NCI-H2227 (cell line): Measurements from ENCODE around the gene BBS4.
"Not testable (repeated sequence)": the region's sequence is repeated elsewhere in the genome, so short reads cannot be mapped to it uniquely, and the experiment has no call there.

ENCODE experiments used
- DNase-seq: peaks from one replicate; lab custom pipeline; 2025; ENCODE audit not compliant: unreplicated experiment; lab: John Stamatoyannopoulos, UW

Gene BBS4

DNA sequence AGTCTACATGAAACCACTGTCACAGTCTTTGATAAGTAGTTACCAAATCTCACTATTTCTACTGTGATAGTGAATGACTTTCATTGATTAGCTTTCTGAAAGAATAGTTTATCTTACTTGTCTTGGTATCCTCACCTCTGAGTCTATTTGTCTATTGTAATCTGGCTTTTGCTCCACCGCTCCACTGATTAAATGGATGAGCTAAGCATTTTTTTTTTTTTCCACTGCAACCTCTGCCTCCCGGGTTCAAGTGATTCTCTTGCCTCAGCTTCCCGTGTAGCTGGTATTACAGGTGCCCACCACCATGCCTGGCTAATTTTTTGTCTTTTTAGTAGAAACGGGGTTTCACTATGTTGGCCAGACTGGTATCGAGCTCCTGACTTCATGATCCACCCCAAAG, 12.9 kb downstream of the BBS4 start:
- no peak for DNase-seq

GRCh38 chr15:72700076-72700475, 14.1 kb downstream of the BBS4 start:
- no peak for DNase-seq

GRCh38 chr15:72706266-72706665, 20.3 kb downstream of the BBS4 start:
- no peak for DNase-seq

DNA sequence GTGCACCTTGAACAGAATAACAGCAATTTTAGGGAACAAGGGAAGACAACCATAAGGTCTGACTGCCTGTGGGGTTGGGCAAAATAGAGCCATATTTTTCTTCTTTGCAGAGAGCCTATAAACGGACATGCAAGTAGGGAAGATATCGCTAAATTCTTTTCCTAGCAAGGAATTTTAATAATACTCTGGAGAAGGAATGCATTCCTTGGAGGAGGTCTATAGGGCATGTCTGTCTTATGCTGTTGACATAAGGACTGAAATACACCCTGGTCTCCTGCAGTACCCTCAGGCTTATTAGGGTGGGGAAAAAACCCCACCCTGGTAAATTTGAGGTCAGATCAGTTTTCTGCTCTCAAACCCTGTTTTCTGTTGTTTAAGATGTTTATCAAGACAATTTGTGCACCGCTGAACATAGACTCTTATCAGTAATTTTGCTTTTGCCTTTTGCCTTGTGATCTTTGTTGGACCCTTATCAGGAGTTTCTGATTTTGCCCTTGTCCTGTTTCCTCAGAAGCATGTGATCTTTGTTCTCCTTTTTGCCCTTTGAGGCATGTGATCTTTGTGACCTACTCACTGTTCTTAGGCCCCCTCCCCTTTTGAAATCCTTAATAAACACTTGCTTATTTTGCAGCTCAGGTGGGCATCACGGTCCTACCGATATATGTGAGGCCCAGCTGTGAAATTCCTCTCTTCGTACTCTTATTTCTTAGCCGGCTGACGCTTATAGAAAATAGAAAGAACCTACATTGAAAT, 22.7 kb downstream of the BBS4 start:
- not testable (repeated sequence) for DNase-seq

DNA sequence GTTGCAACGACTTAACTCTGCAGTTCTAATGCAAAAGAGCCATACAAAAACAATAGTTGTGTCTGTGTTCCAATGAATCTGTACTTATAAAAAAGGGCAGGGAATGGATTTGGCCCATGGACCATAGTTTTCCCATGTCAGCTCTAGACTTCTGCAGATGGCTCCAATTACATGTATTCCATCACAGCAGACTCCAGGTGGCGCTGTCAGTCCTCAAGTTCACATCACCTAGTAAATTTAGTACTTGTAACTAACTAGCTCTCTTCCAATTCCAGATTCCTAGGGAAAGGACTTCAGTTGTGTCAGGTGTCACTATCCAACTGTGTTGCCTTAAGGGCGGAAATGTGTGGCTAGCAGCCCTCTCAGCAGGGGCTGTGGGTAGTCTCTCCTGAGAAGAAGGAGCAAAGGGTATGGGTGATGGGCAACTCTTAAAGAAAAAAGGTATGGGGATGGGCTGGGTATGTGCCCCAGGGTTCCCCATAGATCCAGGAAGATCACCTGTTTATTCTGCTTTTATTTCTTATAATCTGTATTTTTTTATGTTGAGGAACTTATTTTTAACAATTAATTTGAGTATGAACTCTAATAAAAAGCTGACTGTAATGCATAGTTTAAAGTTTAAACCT, 36.2 kb downstream of the BBS4 start:
- peak; percentile 43 for DNase-seq

- no peak for DNase-seq
Observed at GRCh38 chr15:72724028-72724427, 38.0 kb downstream of the BBS4 start.

- no peak for DNase-seq
Observed at GRCh38 chr15:72725446-72725845, 39.4 kb downstream of the BBS4 start.

- not testable (repeated sequence) for DNase-seq
Observed at GRCh38 chr15:72725851-72726250, 39.8 kb downstream of the BBS4 start.

GRCh38 chr15:72727154-72727553, 41.1 kb downstream of the BBS4 start:
- no peak for DNase-seq

GRCh38 chr15:72728249-72728648, 42.2 kb downstream of the BBS4 start:
- not testable (repeated sequence) for DNase-seq

- DNase-seq = no peak
Observed at GRCh38 chr15:72728821-72729220, 42.8 kb downstream of the BBS4 start.

GRCh38 chr15:72732086-72732485, 46.1 kb downstream of the BBS4 start:
- no peak for DNase-seq

DNA sequence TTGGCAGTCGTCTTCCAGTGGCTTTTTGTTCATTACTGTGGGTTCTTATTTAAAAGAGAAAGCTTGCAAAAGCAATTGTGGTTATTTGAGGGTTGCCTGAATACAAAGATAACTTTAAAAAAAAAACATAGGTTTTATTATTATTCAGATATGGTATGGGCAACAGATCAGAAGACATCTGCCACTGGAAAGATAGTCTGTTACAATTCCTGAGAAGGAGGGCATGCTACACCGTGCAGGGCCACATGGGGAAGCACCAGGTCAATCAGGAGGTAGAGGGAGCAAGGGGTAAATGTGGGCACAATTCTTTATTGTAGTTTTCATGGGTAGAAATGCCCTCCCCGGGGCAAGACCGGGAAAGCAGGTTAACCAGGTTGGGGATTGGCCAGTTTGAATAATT, 46.5 kb downstream of the BBS4 start:
- DNase-seq = no peak

- no peak for DNase-seq
Observed at GRCh38 chr15:72733941-72734738, 48.1 kb downstream of the BBS4 start.

DNA sequence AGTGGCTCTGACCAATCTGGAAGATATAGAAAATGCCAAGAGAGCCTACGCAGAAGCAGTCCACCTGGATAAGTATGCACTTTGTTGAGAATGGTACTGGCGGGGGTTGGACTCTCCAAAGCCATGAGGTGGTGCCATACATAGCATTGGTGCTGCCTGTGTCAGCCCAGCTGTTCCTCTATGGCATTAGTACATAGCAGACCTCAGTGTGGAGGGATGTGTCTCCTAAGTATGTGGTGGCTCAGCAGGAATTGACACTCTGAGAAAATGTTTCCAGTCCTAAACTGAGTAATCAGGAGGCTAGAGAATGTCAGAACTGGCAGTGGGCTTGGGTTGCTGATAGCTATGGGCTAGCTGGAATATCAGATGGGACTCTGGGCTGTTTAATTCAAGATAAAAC, 49.1 kb downstream of the BBS4 start:
- no peak for DNase-seq

GRCh38 chr15:72737061-72737460, 51.1 kb downstream of the BBS4 start:
- no peak for DNase-seq

- no peak for DNase-seq
Observed at GRCh38 chr15:72737723-72738122, 51.7 kb downstream of the BBS4 start.

- no peak for DNase-seq
Observed at GRCh38 chr15:72740219-72740618, 54.2 kb downstream of the BBS4 start.

- no peak for DNase-seq
Observed at GRCh38 chr15:72749700-72750099, 63.7 kb downstream of the BBS4 start.

GRCh38 chr15:72751751-72752455, 65.9 kb downstream of the BBS4 start:
- no peak for DNase-seq

GRCh38 chr15:72754096-72754495, 68.1 kb downstream of the BBS4 start:
- no peak for DNase-seq
